Glutamatergic neuron (in vitro differentiated cells): ENCODE data around the gene GJC2. TPM values are rescaled to one million over a fixed set of nuclear protein-coding genes. Genes with fewer than 3 reads are reported as not detected.

Experiments used
- DNase-seq: peaks from one replicate; pipeline ENCODE4 v3.0.0; 2022
- H3K27ac Mint-ChIP-seq: one replicate; pipeline ENCODE4 v1.8.0; 2020; ENCODE audit warnings: mild to moderate bottlenecking, mixed read lengths, inconsistent platforms; ENCODE audit not compliant: unreplicated experiment
- H3K27me3 Mint-ChIP-seq: one replicate; pipeline ENCODE4 v1.8.0; 2020; ENCODE audit warnings: mild to moderate bottlenecking, moderate library complexity, mixed read lengths, inconsistent platforms; ENCODE audit not compliant: unreplicated experiment
- H3K36me3 Mint-ChIP-seq: one replicate; pipeline ENCODE4 v1.8.0; 2020; ENCODE audit warnings: mild to moderate bottlenecking, mixed read lengths, inconsistent platforms; ENCODE audit not compliant: unreplicated experiment
- H3K4me1 Mint-ChIP-seq: one replicate; pipeline ENCODE4 v1.8.0; 2020; ENCODE audit warnings: mild to moderate bottlenecking, low read depth, mixed read lengths, inconsistent platforms; ENCODE audit not compliant: unreplicated experiment
- H3K4me3 Mint-ChIP-seq: one replicate; pipeline ENCODE4 v1.8.0; 2020; ENCODE audit warnings: mild to moderate bottlenecking, mixed read lengths, inconsistent platforms; ENCODE audit not compliant: unreplicated experiment
- H3K9me3 Mint-ChIP-seq: one replicate; pipeline ENCODE4 v1.8.0; 2020; ENCODE audit warnings: mild to moderate bottlenecking, moderate library complexity, mixed read lengths, inconsistent platforms; ENCODE audit not compliant: unreplicated experiment
- total RNA-seq: library from RNA; stranded (reverse); fragmentation: NEBNext Ultra II Directional; extraction: Animal tissue kit (Norgen Biotek cat#: 25700); gene quantifications from one replicate; pipeline ENCODE4 v1.2.1, GENCODE V29; 2021; ENCODE audit not compliant: unreplicated experiment
- TF ChIP-seq, protein P1 (sequence below): fragments of 200-600 bp; sonication (generic); IDR thresholded peaks from one replicate; pipeline ENCODE4 v1.5.0; 2021; ENCODE audit not compliant: partially characterized antibody, unreplicated experiment

Gene GJC2
- total RNA-seq, 1 donor from 2014 or later = 3.0 TPM

DNA sequence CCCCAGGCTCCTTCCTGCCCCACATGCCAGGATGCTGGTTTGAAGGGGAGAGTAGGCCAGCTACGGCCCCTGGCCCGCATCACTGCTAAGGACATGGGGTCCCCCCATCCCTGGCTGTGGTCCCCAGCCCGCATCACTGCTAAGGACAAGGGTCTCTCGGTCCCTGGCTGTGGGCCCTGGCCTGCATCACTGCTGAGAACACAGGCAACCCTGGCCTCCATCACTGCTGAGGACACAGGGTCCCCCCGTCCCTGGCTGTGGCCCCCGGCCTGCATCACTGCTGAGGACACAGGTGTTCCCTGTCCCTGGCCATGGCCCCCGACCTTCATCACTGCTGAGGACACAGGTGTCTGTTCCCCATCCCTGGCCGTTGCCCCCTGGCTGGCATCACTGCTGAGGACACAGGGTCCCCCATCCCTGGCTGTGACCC lies 57.7 kb downstream of the GJC2 start:
- H3K27me3 Mint-ChIP-seq = no peaks in the 10 kb centered on the region

DNA sequence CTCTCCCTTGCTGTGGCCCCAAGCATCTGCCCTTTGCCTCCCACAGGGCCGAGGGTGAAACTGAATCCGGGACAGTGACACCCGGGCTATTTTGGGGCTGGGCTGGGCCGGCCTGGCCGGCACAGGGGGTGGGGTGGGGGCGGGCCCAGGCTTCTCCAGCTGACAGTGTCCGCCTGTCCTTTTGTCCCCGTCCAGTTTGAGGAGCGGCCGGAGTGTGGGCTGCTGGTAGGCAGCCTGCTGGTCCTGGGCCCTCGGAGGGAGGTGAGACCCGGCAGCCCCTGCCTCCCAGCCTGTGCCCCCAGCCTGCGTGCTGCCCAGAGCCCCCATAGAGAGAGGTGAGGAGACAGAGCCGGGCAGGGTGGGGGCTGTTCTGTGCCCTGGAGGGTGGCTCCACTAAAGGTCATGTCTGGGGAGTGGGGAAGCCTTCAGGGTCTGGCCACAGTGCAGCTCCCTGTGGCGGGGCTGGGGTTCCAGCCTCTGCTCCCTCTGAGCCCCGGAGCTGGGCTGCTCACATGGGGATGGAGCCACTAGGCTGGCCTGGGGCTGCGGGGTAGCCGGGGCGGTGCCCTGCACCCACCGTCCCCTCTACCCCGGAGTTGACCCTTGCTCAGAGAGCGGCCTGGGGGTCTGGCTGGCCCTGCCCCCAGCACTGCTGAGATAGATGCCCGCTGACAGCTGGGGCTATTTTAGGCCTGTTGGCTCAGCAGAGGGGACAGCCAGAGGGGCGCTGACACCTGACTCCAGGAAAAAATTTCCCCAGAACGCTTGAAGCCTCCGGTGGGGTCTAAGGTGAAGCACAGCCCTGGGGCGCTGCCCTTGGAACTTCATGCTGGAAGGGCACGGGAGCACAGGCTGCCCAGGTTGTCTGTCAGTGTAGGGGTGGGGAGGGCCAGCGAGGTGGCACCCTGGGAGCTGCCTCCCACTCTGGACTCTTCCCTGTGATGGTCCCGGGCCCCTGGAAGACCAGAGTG lies 58.4 kb downstream of the GJC2 start, which contains the start of gene OBSCN:
Gene OBSCN (plus strand): TSS at position 194 of the 971 bp plus-strand sequence. CDS start 3,740 bp downstream, outside the sequence.
- Mint-ChIP-seq H3K27me3 (peaks cover 2% of the 10 kb centered on the region), H3K4me3 (no peak within 1 kb of the TSS), H3K36me3 (no peaks in the 10 kb centered on the region), H3K4me1 (peaks cover 1% of the 10 kb centered on the region), H3K9me3 (peaks cover 1% of the 10 kb centered on the region), H3K27ac (no peak within 1 kb of the TSS)
- DNase-seq = no peak
- TF ChIP-seq, protein P1, sequence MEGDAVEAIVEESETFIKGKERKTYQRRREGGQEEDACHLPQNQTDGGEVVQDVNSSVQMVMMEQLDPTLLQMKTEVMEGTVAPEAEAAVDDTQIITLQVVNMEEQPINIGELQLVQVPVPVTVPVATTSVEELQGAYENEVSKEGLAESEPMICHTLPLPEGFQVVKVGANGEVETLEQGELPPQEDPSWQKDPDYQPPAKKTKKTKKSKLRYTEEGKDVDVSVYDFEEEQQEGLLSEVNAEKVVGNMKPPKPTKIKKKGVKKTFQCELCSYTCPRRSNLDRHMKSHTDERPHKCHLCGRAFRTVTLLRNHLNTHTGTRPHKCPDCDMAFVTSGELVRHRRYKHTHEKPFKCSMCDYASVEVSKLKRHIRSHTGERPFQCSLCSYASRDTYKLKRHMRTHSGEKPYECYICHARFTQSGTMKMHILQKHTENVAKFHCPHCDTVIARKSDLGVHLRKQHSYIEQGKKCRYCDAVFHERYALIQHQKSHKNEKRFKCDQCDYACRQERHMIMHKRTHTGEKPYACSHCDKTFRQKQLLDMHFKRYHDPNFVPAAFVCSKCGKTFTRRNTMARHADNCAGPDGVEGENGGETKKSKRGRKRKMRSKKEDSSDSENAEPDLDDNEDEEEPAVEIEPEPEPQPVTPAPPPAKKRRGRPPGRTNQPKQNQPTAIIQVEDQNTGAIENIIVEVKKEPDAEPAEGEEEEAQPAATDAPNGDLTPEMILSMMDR = no peak

More for the DNA sequence above, 57.7 kb downstream of the GJC2 start:
- Mint-ChIP-seq H3K4me3 (no peak overlapping the region), H3K9me3 (peaks cover 1% of the 10 kb centered on the region), H3K36me3 (no peaks in the 10 kb centered on the region), H3K4me1 (peaks cover 1% of the 10 kb centered on the region), H3K27ac (no peak overlapping the region)
- TF ChIP-seq, protein P1 = no peak
- DNase-seq = no peak

DNA sequence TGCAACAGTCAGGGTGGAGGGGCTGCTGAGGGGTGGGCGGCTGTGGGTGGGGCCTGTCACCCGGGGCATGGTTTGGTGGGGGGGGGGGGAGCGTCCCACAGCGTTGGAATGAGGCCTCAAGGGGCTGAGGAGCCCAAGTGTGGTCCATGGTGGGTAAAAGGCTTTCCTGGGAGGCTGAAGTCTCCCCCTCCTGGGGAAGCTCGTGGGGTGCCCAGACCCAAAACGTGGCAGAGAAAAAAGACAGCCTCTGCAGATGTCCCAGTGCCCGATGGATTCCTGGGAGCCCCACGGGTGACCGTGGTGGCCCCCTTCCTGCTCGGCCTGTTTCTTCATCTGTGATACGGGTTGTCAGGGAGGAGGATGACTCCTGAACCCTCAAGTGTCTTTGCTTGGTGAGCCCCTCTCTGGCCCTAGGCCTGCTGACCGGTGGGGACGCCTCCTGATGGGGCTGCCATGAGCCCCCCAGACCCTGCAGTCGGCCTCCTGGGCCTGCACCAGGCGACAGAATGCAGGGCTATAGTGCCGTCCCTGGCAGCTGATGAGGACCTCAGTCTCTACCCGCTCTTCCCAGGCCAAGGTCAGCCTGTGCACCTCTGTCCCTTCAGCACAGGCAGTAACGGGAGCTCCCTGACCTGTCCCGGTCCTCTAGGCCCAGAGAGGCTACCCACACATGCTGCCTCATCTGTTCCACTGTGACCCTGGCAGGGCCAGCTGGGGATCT lies 59.3 kb downstream of the GJC2 start:
- peaks cover 2% of the 10 kb centered on the region for H3K27me3 Mint-ChIP-seq
- no peak overlapping the region for H3K27ac Mint-ChIP-seq
- TF ChIP-seq, protein P1 = no peak
- peaks cover 1% of the 10 kb centered on the region for H3K4me1 Mint-ChIP-seq
- DNase-seq = no peak
- peaks cover 1% of the 10 kb centered on the region for H3K9me3 Mint-ChIP-seq
- H3K4me3 Mint-ChIP-seq = no peak overlapping the region
- H3K36me3 Mint-ChIP-seq = no peaks in the 10 kb centered on the region

Other genes starting within 250 kb of the GJC2 start
- 13.8 TPM for gene WNT9A, start 202.0 kb upstream of the GJC2 start, total RNA-seq
- not detected for gene WNT3A, start 142.9 kb upstream of the GJC2 start, total RNA-seq
- 222 TPM for gene ARF1, start 67.2 kb upstream of the GJC2 start, total RNA-seq
- 21.9 TPM for gene C1orf35, start 46.6 kb upstream of the GJC2 start, total RNA-seq
- gene MRPL55, start 40.6 kb upstream of the GJC2 start, total RNA-seq = 61.5 TPM
- 128 TPM for gene GUK1, start 9.7 kb upstream of the GJC2 start, total RNA-seq
- gene IBA57, start 15.9 kb downstream of the GJC2 start, total RNA-seq = 7.7 TPM
- gene OBSCN, start 58.1 kb downstream of the GJC2 start, total RNA-seq = 25.7 TPM